Pancreas (tissue), 10 donors: ENCODE data around the gene NANOS1. TPM values are rescaled to one million over a fixed set of nuclear protein-coding genes. Genes with fewer than 3 reads are reported as not detected.

Source experiments
- ATAC-seq, 4 donors: fragments of 200-7000 bp; cut with Tn5 transposase; one replicate each; pipeline versions ENCODE4 v1.8.0 to v1.9.1; 2020; ENCODE audit warnings: mild to moderate bottlenecking in 4 of 4, moderate library complexity in 4 of 4
- DNase-seq, 6 donors: peaks; one replicate each; pipeline ENCODE4 v3.0.0-alpha.2; 2020
- FAIRE-seq: peaks from 2 replicates; lab custom pipeline; 2012; peaks lifted over from hg19 to GRCh38; lab: Jason Lieb, UNC
- H3K27ac ChIP-seq, 4 donors: fragments of 200-600 bp; sonication (generic); 1 replicate in 3 of 4; 2 replicates in 1 of 4; pipeline versions ENCODE4 v1.5.0 to v1.8.0; 2020
- H3K27me3 ChIP-seq, 4 donors: fragments of 200-600 bp; one replicate each; pipeline ENCODE4 v1.8.0; 2021
- H3K36me3 ChIP-seq, 3 donors: fragments of 200-600 bp; sonication (generic) in 1 of 3; one replicate each; pipeline versions ENCODE4 v1.5.0 to v1.8.0; 2020 to 2021
- H3K4me1 ChIP-seq, 3 donors: fragments of 200-600 bp; one replicate each; pipeline ENCODE4 v1.8.0; 2021
- H3K4me3 ChIP-seq, 4 donors: fragments of 200-600 bp; sonication (generic) in 2 of 4; one replicate each; pipeline versions ENCODE4 v1.5.0 to v1.8.0; 2020 to 2021
- H3K9me3 ChIP-seq, 4 donors: fragments of 200-600 bp; one replicate each; pipeline ENCODE4 v1.8.0; 2021
- CTCF ChIP-seq, 4 donors: fragments of 200-600 bp; sonication (generic) in 3 of 4; IDR thresholded peaks; one replicate each; pipeline versions ENCODE4 v1.5.0 to v1.8.0; 2021; ENCODE audit warnings: antibody characterized with exemption in 4 of 4
- WGBS, 2 donors: extraction: QIAGEN DNeasy Blood & Tissue Kit; methylation state at CpG; one replicate each; pipeline ENCODE4 v1.1.7; 2013; 5-methylcytosine and 5-hydroxymethylcytosine counted together
- intact Hi-C, 3 donors: fragments of 100-400 bp; cut with DNase I; formaldehyde crosslinking; loops; one replicate each; pipeline versions ENCODE4 v1.11.1 to v1.14.2; 2022
- polyA plus RNA-seq, 2 donors: library from polyadenylated mRNA; stranded (reverse); fragments of 200-250 nt; gene quantifications; one replicate each; pipeline ENCODE4 v1.2.3, GENCODE V29; 2013
- total RNA-seq, 6 donors: library from RNA; stranded (reverse); fragmentation: NEBNext Ultra II Directional in 4 of 6; extraction: Animal tissue kit (Norgen Biotek cat#: 25700) in 4 of 6; gene quantifications; one replicate each; pipeline versions ENCODE4 v1.2.1 to v1.2.4, GENCODE V29; 2021 to 2023
- donor health status: healthy with polysubstance abuse.
- donor health status: DM: no; HTN: no; CAD: no; lungs with moderate emphysema.
- donor health status: DM: no; HTN: no; CAD: no.
- donor health status: control.
- donor health status: control.
- donor health status: Bipolar disorder and iron deficiency.
- donor health status: DM: yes; HTN: yes; CAD: no.
- donor health status: DM: no; HTN: no; CAD: no.
- donor health status: DM: no; HTN: no; CAD: no.
- donor health status: DM: yes; HTN: yes; CAD: no.

Gene NANOS1
- total and polyA plus RNA-seq, 8 donors, result 0.47 to 7.7 (median 1.5) TPM

- H3K27me3 ChIP-seq, result no peaks in the 10 kb centered on the region
- intact Hi-C loops, result no loop called here
- no peak overlapping the region for H3K27ac ChIP-seq
- no peak overlapping the region for H3K4me3 ChIP-seq
- ATAC-seq (no peak), FAIRE-seq (no peak), DNase-seq (no peak)
- no peak for TF ChIP-seq CTCF (IDR thresholded peaks at IDR 0.05)
- WGBS, 2 donors, result 92% methylated on average over 3 of the region's 3 CpGs
- no peaks in the 10 kb centered on the region for H3K9me3 ChIP-seq
- no peaks in the 10 kb centered on the region for H3K4me1 ChIP-seq
- peaks cover 11 to 82% (median 45%) of the 10 kb centered on the region in 3 donors for H3K36me3 ChIP-seq
Observed at GRCh38 chr10:119051775-119052174, 22.3 kb downstream of the NANOS1 start.

GRCh38 chr10:119055472-119055871 is 26.0 kb downstream of the NANOS1 start:
- no peaks in the 10 kb centered on the region for H3K9me3 ChIP-seq
- ATAC-seq (no peak), DNase-seq (no peak), FAIRE-seq (no peak)
- intact Hi-C loops, result no loop called here
- H3K4me1 ChIP-seq, result no peaks in the 10 kb centered on the region
- no peak overlapping the region for H3K4me3 ChIP-seq
- no peak for TF ChIP-seq CTCF (IDR thresholded peaks at IDR 0.05)
- peaks cover 18 to 89% (median 43%) of the 10 kb centered on the region in 3 donors for H3K36me3 ChIP-seq
- no peak overlapping the region for H3K27ac ChIP-seq
- WGBS, 2 donors, result 74 to 88% methylated on average over 1 of the region's 1 CpG
- no peaks in the 10 kb centered on the region for H3K27me3 ChIP-seq

GRCh38 chr10:119058010-119058409 is 28.5 kb downstream of the NANOS1 start:
- 90 to 92% methylated on average over 11 of the region's 11 CpGs for WGBS, 2 donors
- no peak for ATAC-seq

GRCh38 chr10:119059557-119059956 is 30.0 kb downstream of the NANOS1 start:
- H3K4me3 ChIP-seq, result no peak overlapping the region
- intact Hi-C loops, result no loop called here
- no peak overlapping the region for H3K27ac ChIP-seq
- DNase-seq (no peak), ATAC-seq (no peak), FAIRE-seq (no peak)
- H3K36me3 ChIP-seq, result peaks cover 11 to 76% (median 57%) of the 10 kb centered on the region in 3 donors
- no peak for TF ChIP-seq CTCF (IDR thresholded peaks at IDR 0.05)
- no peaks in the 10 kb centered on the region for H3K9me3 ChIP-seq
- no peaks in the 10 kb centered on the region for H3K27me3 ChIP-seq
- no peaks in the 10 kb centered on the region for H3K4me1 ChIP-seq
- 76 to 83% methylated on average over 4 of the region's 4 CpGs for WGBS, 2 donors

More at GRCh38 chr10:119058010-119058409, 28.5 kb downstream of the NANOS1 start:
- no peaks in the 10 kb centered on the region for H3K9me3 ChIP-seq
- no peak for FAIRE-seq
- intact Hi-C loops, result no loop called here
- no peak for DNase-seq
- no peak overlapping the region for H3K27ac ChIP-seq
- H3K4me1 ChIP-seq, result no peaks in the 10 kb centered on the region
- H3K27me3 ChIP-seq, result no peaks in the 10 kb centered on the region
- no peak for TF ChIP-seq CTCF (IDR thresholded peaks at IDR 0.05)
- peaks cover 11 to 74% (median 47%) of the 10 kb centered on the region in 3 donors for H3K36me3 ChIP-seq
- H3K4me3 ChIP-seq, result no peak overlapping the region

DNA sequence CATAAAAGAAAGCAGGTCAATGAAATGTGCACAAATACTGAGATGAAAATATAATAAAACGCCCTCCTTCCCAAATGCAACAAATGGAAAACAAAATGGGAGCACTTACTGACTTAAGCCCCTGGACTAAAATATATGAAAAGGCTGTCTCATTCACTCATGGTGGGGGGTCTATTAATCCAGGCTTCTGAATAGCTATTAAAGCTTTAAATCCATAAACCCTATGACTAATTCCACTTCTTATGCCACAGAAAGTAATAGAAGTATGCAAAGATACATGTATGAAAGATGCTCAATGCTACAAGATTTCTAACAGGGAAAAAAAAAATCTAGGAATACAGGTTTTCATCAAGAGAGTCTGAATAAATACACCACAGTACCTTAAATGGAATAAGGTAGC is 30.6 kb downstream of the NANOS1 start:
- Histone ChIP-seq H3K9me3 (no peaks in the 10 kb centered on the region), H3K27me3 (no peaks in the 10 kb centered on the region), H3K4me3 (no peak overlapping the region), H3K36me3 (peaks cover 11 to 76% (median 57%) of the 10 kb centered on the region in 3 donors), H3K27ac (no peak overlapping the region), H3K4me1 (no peaks in the 10 kb centered on the region)
- 86 to 97% methylated on average over 1 of the region's 1 CpG for WGBS, 2 donors
- DNase-seq (no peak), FAIRE-seq (no peak), ATAC-seq (no peak)
- intact Hi-C loops, result no loop called here
- TF ChIP-seq CTCF (IDR thresholded peaks at IDR 0.05), result no peak
